ENCODE measurements around the gene CLDN9.

Gene CLDN9

GRCh38 chr16:3026003-3026378 lies 13.3 kb downstream of the CLDN9 start:
- no peak overlapping the region for H3K4me2 ChIP-seq (ENCODE audit: low read length)
- TF ChIP-seq CTCF (IDR thresholded peaks at IDR 0.05): no peak
- H3K9me3 ChIP-seq (ENCODE audit: control insufficient read depth, low read length): no peaks in the 10 kb centered on the region
- no peak overlapping the region for H3K27ac ChIP-seq
- no peaks in the 10 kb centered on the region for H3K36me3 ChIP-seq (ENCODE audit: control insufficient read depth, insufficient read depth, low read length)
- no peaks in the 10 kb centered on the region for H3K27me3 ChIP-seq (ENCODE audit: control insufficient read depth, insufficient read depth, low read length)
- H3K4me3 ChIP-seq (ENCODE audit: low read depth, low read length): no peak overlapping the region
- H3K9ac ChIP-seq: no peak overlapping the region
- no peak overlapping the region for H2AFZ ChIP-seq
- no peaks in the 10 kb centered on the region for H3K79me2 ChIP-seq
- H3K4me1 ChIP-seq: peaks cover 15% of the 10 kb centered on the region

- TF ChIP-seq CTCF (IDR thresholded peaks at IDR 0.05): no peak
- Histone ChIP-seq H3K4me2 (ENCODE audit: low read length) (no peak overlapping the region), H3K9ac (no peak overlapping the region), H3K4me1 (peaks cover 10% of the 10 kb centered on the region), H3K79me2 (no peaks in the 10 kb centered on the region), H2AFZ (no peak overlapping the region), H3K36me3 (ENCODE audit: control insufficient read depth, insufficient read depth, low read length) (no peaks in the 10 kb centered on the region), H3K9me3 (ENCODE audit: control insufficient read depth, low read length) (no peaks in the 10 kb centered on the region), H3K4me3 (ENCODE audit: low read depth, low read length) (no peak overlapping the region), H3K27ac (no peak overlapping the region), H3K27me3 (ENCODE audit: control insufficient read depth, insufficient read depth, low read length) (no peaks in the 10 kb centered on the region)
Observed at GRCh38 chr16:3026609-3027488, 14.1 kb downstream of the CLDN9 start.

GRCh38 chr16:3027489-3027795 lies 14.7 kb downstream of the CLDN9 start:
- H3K9ac ChIP-seq: no peak overlapping the region
- H3K27me3 ChIP-seq (ENCODE audit: control insufficient read depth, insufficient read depth, low read length): no peaks in the 10 kb centered on the region
- peaks cover 8% of the 10 kb centered on the region for H3K4me1 ChIP-seq
- no peak for TF ChIP-seq CTCF (IDR thresholded peaks at IDR 0.05)
- no peak overlapping the region for H3K27ac ChIP-seq
- no peak overlapping the region for H3K4me3 ChIP-seq (ENCODE audit: low read depth, low read length)
- no peaks in the 10 kb centered on the region for H3K79me2 ChIP-seq
- no peak overlapping the region for H2AFZ ChIP-seq
- H3K9me3 ChIP-seq (ENCODE audit: control insufficient read depth, low read length): no peaks in the 10 kb centered on the region
- no peaks in the 10 kb centered on the region for H3K36me3 ChIP-seq (ENCODE audit: control insufficient read depth, insufficient read depth, low read length)
- H3K4me2 ChIP-seq (ENCODE audit: low read length): no peak overlapping the region

GRCh38 chr16:3027983-3028715 lies 15.4 kb downstream of the CLDN9 start:
- Histone ChIP-seq H3K79me2 (no peaks in the 10 kb centered on the region), H3K4me1 (peaks cover under 1% of the 10 kb centered on the region), H3K4me2 (ENCODE audit: low read length) (peak overlapping the region; percentile 34), H3K4me3 (ENCODE audit: low read depth, low read length) (no peak overlapping the region), H3K9ac (no peak overlapping the region), H3K9me3 (ENCODE audit: control insufficient read depth, low read length) (no peaks in the 10 kb centered on the region), H3K36me3 (ENCODE audit: control insufficient read depth, insufficient read depth, low read length) (no peaks in the 10 kb centered on the region), H3K27ac (no peak overlapping the region), H2AFZ (peak overlapping the region; percentile 58), H3K27me3 (ENCODE audit: control insufficient read depth, insufficient read depth, low read length) (no peaks in the 10 kb centered on the region)
- TF ChIP-seq CTCF (IDR thresholded peaks at IDR 0.05): peak; percentile 90

Measured in parathyroid adenoma (tissue), 2 donors.